WTC11 (cell line): Measurements from ENCODE around the gene OR2V2. TPM values are rescaled to one million over a fixed set of nuclear protein-coding genes. Genes with fewer than 3 reads are reported as not detected.

Experiments used
- ATAC-seq: fragments of 200-7000 bp; cut with Tn5 transposase; 2 replicates; pipeline ENCODE4 v1.10.0; 2021; ENCODE audit warnings: mild to moderate bottlenecking, moderate library complexity
- CTCF ChIA-PET: fragments of 300-600 bp; sonication (Branson Sonifier 250); formaldehyde crosslinking; loops from one replicate; lab custom pipeline; 2021; ENCODE audit warnings: antibody characterized with exemption; lab: Charles Lee
- POLR2A ChIA-PET: fragments of 350-600 bp; sonication (Branson Sonifier 250); formaldehyde crosslinking; loops from one replicate; lab custom pipeline; 2021; ENCODE audit warnings: antibody characterized with exemption; lab: Charles Lee
- DNase-seq: peaks from one replicate; pipeline ENCODE4 v3.0.0; 2021; ENCODE audit warnings: low spot score
- H3K27ac Mint-ChIP-seq: 2 replicates; pipeline ENCODE4 v1.8.0; 2021; ENCODE audit warnings: mixed read lengths
- H3K27me3 Mint-ChIP-seq: 2 replicates; pipeline ENCODE4 v1.8.0; 2021; ENCODE audit warnings: low read depth, mild to moderate bottlenecking, moderate library complexity, mixed read lengths
- H3K36me3 Mint-ChIP-seq: 2 replicates; pipeline ENCODE4 v1.8.0; 2021; ENCODE audit warnings: mixed read lengths
- H3K4me1 Mint-ChIP-seq: 2 replicates; pipeline ENCODE4 v1.8.0; 2022; ENCODE audit warnings: mixed read lengths
- H3K4me3 Mint-ChIP-seq: 2 replicates; pipeline ENCODE4 v1.8.0; 2021; ENCODE audit warnings: mild to moderate bottlenecking, moderate library complexity, mixed read lengths
- H3K9me3 Mint-ChIP-seq: 2 replicates; pipeline ENCODE4 v1.8.0; 2021; ENCODE audit warnings: mixed read lengths
- ATF1 ChIP-seq: sonication (generic); formaldehyde crosslinking; IDR thresholded peaks from 2 replicates; pipeline ENCODE4 v1.8.1; 2023; ENCODE audit warnings: mild to moderate bottlenecking, moderate library complexity, missing genetic modification reagents
- ESRRA ChIP-seq: sonication (generic); formaldehyde crosslinking; IDR thresholded peaks from 2 replicates; pipeline ENCODE4 v1.8.1; 2022; ENCODE audit warnings: mild to moderate bottlenecking, missing genetic modification reagents, borderline replicate concordance
- GRHL2 ChIP-seq: fragments of 250-450 bp; sonication (Bioruptor Pico); IDR thresholded peaks from 2 replicates; pipeline ENCODE4 v1.8.0; 2022; ENCODE audit warnings: mild to moderate bottlenecking, moderate library complexity; ENCODE audit not compliant: insufficient replicate concordance, severe bottlenecking
- HMGA2 ChIP-seq: fragments of 250-450 bp; sonication (Bioruptor Pico); IDR thresholded peaks from 2 replicates; pipeline ENCODE4 v1.4.0; 2021; ENCODE audit warnings: mild to moderate bottlenecking, moderate library complexity
- MYBL2 ChIP-seq: sonication (generic); formaldehyde crosslinking; IDR thresholded peaks from 2 replicates; pipeline ENCODE4 v1.8.1; 2023; ENCODE audit warnings: mild to moderate bottlenecking, moderate library complexity, missing genetic modification reagents
- NFATC4 ChIP-seq: fragments of 250-450 bp; sonication (Bioruptor Pico); IDR thresholded peaks from 2 replicates; pipeline ENCODE4 v1.9.0; 2021; ENCODE audit warnings: mild to moderate bottlenecking
- PRRX2 ChIP-seq: fragments of 250-450 bp; sonication (Bioruptor Pico); IDR thresholded peaks from 2 replicates; pipeline ENCODE4 v1.8.0; 2021; ENCODE audit warnings: mild to moderate bottlenecking
- SP1 ChIP-seq: sonication (generic); formaldehyde crosslinking; conservative IDR thresholded peaks from 2 replicates; pipeline ENCODE4 v1.8.1; 2022; ENCODE audit warnings: missing genetic modification reagents
- TEAD4 ChIP-seq: sonication (generic); formaldehyde crosslinking; IDR thresholded peaks from 2 replicates; pipeline ENCODE4 v1.8.0; 2022; ENCODE audit warnings: mild to moderate bottlenecking, missing genetic modification reagents
- ZBTB21 ChIP-seq: sonication (generic); formaldehyde crosslinking; IDR thresholded peaks from 2 replicates; pipeline ENCODE4 v1.8.1; 2023; ENCODE audit warnings: mild to moderate bottlenecking, missing genetic modification reagents, borderline replicate concordance
- ZNF138 ChIP-seq: sonication (generic); formaldehyde crosslinking; conservative IDR thresholded peaks from 2 replicates; pipeline ENCODE4 v1.8.1; 2022; ENCODE audit warnings: mild to moderate bottlenecking, moderate library complexity, missing genetic modification reagents
- ZNF263 ChIP-seq: sonication (generic); formaldehyde crosslinking; IDR thresholded peaks from 2 replicates; pipeline ENCODE4 v1.8.1; 2022; ENCODE audit warnings: low read depth, mild to moderate bottlenecking, moderate library complexity, missing genetic modification reagents
- ZNF423 ChIP-seq: fragments of 250-450 bp; sonication (Bioruptor Pico); IDR thresholded peaks from 2 replicates; pipeline ENCODE4 v2.1.2; 2022; ENCODE audit warnings: mild to moderate bottlenecking, moderate library complexity
- ZSCAN18 ChIP-seq: fragments of 250-450 bp; sonication (Bioruptor Pico); IDR thresholded peaks from 2 replicates; pipeline ENCODE4 v2.1.2; 2022; ENCODE audit warnings: mild to moderate bottlenecking, moderate library complexity
- total RNA-seq: library from RNA; stranded (reverse); gene quantifications from 3 replicates; pipeline ENCODE4 v1.2.3, GENCODE V29; 2021
- TF ChIP-seq, protein P1 (sequence below): sonication (generic); formaldehyde crosslinking; IDR thresholded peaks from 2 replicates; pipeline ENCODE4 v1.8.1; 2023; ENCODE audit warnings: mild to moderate bottlenecking, missing genetic modification reagents
- TF ChIP-seq, protein P2 (sequence below): sonication (generic); formaldehyde crosslinking; IDR thresholded peaks from 2 replicates; pipeline ENCODE4 v1.8.1; 2023; ENCODE audit warnings: mild to moderate bottlenecking, moderate library complexity, missing genetic modification reagents
- TF ChIP-seq, protein P3 (sequence below): sonication (generic); formaldehyde crosslinking; IDR thresholded peaks from 2 replicates; pipeline ENCODE4 v1.8.0; 2023; ENCODE audit warnings: mild to moderate bottlenecking, missing genetic modification reagents
- TF ChIP-seq, protein P4 (sequence below): sonication (generic); formaldehyde crosslinking; IDR thresholded peaks from 2 replicates; pipeline ENCODE4 v1.8.0; 2022; ENCODE audit warnings: mild to moderate bottlenecking, missing genetic modification reagents

The OR2V2 gene
- total RNA-seq, 1 experiment from 2014 or later = not detected

DNA sequence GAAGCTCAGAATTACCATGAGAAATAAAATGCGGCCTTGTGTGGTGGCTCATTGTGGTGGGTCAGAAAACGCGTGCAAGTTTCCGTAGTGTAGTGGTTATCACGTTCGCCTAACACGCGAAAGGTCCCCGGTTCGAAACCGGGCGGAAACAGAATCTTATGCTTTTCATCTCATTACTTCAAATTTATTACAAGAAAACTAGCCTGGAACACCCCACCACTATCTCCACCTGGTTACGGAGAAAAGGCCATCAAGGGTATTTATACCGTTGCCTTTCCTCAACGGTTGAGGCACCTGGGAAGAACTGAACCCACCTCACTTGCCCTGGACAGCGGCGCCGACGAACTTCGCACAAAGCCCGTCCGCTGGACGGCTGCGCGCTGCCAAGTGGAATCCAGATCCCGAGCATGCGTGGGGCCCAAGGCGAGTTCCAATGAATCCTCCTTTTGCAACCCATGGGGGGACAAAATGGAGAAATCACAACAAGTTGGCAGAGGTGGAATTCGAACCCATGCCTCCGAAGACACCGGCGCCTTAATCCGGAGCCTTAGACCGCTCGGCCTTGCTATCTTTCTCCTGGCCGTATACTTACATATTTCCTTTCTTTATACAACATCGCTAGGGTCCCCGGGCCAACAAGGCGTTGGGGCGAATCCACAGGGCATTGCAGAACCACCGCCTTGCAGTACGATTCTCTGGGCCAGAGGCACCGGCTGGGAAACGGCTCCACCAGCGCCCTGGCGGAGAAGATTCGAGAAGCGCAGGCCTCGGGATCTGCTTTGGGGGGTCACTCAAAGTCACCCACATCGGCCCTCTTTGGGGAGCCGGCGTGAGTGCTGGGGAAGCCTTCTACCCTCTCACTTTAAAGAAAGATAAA, 16.9 kb downstream of the OR2V2 start (continued):
- TF ChIP-seq, protein P1, sequence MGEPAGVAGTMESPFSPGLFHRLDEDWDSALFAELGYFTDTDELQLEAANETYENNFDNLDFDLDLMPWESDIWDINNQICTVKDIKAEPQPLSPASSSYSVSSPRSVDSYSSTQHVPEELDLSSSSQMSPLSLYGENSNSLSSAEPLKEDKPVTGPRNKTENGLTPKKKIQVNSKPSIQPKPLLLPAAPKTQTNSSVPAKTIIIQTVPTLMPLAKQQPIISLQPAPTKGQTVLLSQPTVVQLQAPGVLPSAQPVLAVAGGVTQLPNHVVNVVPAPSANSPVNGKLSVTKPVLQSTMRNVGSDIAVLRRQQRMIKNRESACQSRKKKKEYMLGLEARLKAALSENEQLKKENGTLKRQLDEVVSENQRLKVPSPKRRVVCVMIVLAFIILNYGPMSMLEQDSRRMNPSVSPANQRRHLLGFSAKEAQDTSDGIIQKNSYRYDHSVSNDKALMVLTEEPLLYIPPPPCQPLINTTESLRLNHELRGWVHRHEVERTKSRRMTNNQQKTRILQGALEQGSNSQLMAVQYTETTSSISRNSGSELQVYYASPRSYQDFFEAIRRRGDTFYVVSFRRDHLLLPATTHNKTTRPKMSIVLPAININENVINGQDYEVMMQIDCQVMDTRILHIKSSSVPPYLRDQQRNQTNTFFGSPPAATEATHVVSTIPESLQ = no peak
- no peak for TF ChIP-seq ATF1 (CRISPR knock-in tag)
- TF ChIP-seq SP1 = 0 out of 2 replicates have a peak, but pooled peaks have one; percentile 23
- no peak for TF ChIP-seq ZNF423 (CRISPR knock-in tag)
- peak; percentile 49; the same call in 1 of the 2 replicates for TF ChIP-seq ZSCAN18 (CRISPR knock-in tag)
- TF ChIP-seq, protein P2, sequence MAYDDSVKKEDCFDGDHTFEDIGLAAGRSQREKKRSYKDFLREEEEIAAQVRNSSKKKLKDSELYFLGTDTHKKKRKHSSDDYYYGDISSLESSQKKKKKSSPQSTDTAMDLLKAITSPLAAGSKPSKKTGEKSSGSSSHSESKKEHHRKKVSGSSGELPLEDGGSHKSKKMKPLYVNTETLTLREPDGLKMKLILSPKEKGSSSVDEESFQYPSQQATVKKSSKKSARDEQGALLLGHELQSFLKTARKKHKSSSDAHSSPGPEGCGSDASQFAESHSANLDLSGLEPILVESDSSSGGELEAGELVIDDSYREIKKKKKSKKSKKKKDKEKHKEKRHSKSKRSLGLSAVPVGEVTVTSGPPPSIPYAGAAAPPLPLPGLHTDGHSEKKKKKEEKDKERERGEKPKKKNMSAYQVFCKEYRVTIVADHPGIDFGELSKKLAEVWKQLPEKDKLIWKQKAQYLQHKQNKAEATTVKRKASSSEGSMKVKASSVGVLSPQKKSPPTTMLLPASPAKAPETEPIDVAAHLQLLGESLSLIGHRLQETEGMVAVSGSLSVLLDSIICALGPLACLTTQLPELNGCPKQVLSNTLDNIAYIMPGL (CRISPR knock-in tag) = no peak
- TF ChIP-seq PRRX2 (CRISPR knock-in tag) = no peak
- no peak for TF ChIP-seq GRHL2

GRCh38 chr5:181166812-181167733, 19.7 kb downstream of the OR2V2 start:
- Mint-ChIP-seq H3K4me3 (peak overlapping the region; percentile 84), H3K36me3 (no peaks in the 10 kb centered on the region), H3K9me3 (no peaks in the 10 kb centered on the region), H3K4me1 (peaks cover 27% of the 10 kb centered on the region), H3K27me3 (peaks cover 59% of the 10 kb centered on the region), H3K27ac (no peak overlapping the region)
- ChIA-PET CTCF (interaction anchor here (1.2 to 2.7 kb wide), 7 partner anchors 7 to 381 kb away, joined by 3 to 19 read pairs (median 5); partner anchors contain the start of gene TRIM52), POLR2A (no interaction called here)
- DNase-seq (no peak), ATAC-seq (no peak)
- TF ChIP-seq PRRX2 (CRISPR knock-in tag) (no peak), SP1 (no peak), ZBTB21 (no peak), ZNF138 (no peak), MYBL2 (CRISPR knock-in tag) (no peak), TEAD4 (CRISPR knock-in tag) (no peak), ZNF263 (no peak), ESRRA (CRISPR knock-in tag) (no peak), NFATC4 (no peak), HMGA2 (CRISPR knock-in tag) (no peak)
- TF ChIP-seq, protein P2 (CRISPR knock-in tag) = no peak
- TF ChIP-seq, protein P3, sequence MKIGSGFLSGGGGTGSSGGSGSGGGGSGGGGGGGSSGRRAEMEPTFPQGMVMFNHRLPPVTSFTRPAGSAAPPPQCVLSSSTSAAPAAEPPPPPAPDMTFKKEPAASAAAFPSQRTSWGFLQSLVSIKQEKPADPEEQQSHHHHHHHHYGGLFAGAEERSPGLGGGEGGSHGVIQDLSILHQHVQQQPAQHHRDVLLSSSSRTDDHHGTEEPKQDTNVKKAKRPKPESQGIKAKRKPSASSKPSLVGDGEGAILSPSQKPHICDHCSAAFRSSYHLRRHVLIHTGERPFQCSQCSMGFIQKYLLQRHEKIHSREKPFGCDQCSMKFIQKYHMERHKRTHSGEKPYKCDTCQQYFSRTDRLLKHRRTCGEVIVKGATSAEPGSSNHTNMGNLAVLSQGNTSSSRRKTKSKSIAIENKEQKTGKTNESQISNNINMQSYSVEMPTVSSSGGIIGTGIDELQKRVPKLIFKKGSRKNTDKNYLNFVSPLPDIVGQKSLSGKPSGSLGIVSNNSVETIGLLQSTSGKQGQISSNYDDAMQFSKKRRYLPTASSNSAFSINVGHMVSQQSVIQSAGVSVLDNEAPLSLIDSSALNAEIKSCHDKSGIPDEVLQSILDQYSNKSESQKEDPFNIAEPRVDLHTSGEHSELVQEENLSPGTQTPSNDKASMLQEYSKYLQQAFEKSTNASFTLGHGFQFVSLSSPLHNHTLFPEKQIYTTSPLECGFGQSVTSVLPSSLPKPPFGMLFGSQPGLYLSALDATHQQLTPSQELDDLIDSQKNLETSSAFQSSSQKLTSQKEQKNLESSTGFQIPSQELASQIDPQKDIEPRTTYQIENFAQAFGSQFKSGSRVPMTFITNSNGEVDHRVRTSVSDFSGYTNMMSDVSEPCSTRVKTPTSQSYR = no peak
- TF ChIP-seq, protein P4, sequence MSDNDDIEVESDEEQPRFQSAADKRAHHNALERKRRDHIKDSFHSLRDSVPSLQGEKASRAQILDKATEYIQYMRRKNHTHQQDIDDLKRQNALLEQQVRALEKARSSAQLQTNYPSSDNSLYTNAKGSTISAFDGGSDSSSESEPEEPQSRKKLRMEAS (CRISPR knock-in tag) = no peak
- TF ChIP-seq, protein P1 = no peak
